HepG2 (cell line): Measurements from ENCODE around the gene PLEKHH3. TPM values are rescaled to one million over a fixed set of nuclear protein-coding genes. Genes with fewer than 3 reads are reported as not detected.
A peak's percentile ranks its signal among the peaks of the same experiment; 100 is the strongest.

Source experiments
- ATAC-seq: fragments of 200-7000 bp; cut with Tn5 transposase; 3 replicates; pipeline ENCODE4 v1.9.1; 2020; ENCODE audit warnings: mild to moderate bottlenecking, moderate library complexity
- BruUV-seq: library from RNA; stranded (reverse); fragments of 400-500 nt; replicated peaks from 2 replicates; lab custom pipeline; 2021; lab: Mats Ljungman, UMichigan
- CTCF ChIA-PET: fragments of 300-600 bp; formaldehyde crosslinking; extraction: SDS; loops from one replicate; lab custom pipeline; 2021; ENCODE audit warnings: low total read pairs, inconsistent platforms, low intra/inter-chr PET ratio; lab: Yijun Ruan, JAX
- POLR2A ChIA-PET: fragments of 350-600 bp; sonication (Branson Sonifier 250); formaldehyde crosslinking; loops from one replicate; lab custom pipeline; 2020; ENCODE audit warnings: antibody characterized with exemption, inconsistent platforms; lab: Yijun Ruan, JAX
- DNase-seq: peaks from one replicate; pipeline ENCODE4 v3.0.0-alpha.2; 2015; ENCODE audit warnings: low spot score
- FAIRE-seq: peaks from 3 replicates; lab custom pipeline; 2011; peaks lifted over from hg19 to GRCh38; lab: Jason Lieb, UNC
- H2AFZ ChIP-seq: one replicate; pipeline ENCODE4 v1.6.1; 2011; ENCODE audit warnings: low read length, inconsistent platforms
- H3K27ac ChIP-seq: fragments of 300-600 bp; 3 replicates; pipeline ENCODE4 v1.8.0; 2011; ENCODE audit warnings: mixed run types, mild to moderate bottlenecking, mixed read lengths, low read length, inconsistent platforms; ENCODE audit not compliant: insufficient read depth; ENCODE audit errors: extremely low read length
- H3K27me3 ChIP-seq, 2 experiments: fragments of 200-600 bp in 1 of 2; 2 replicates in 1 of 2; 3 replicates in 1 of 2; pipeline versions ENCODE4 v1.6.0 to v1.8.0; 2011; ENCODE audit warnings: low read length in 2 of 2, mild to moderate bottlenecking in 2 of 2, moderate library complexity in 2 of 2, inconsistent platforms in 1 of 2; ENCODE audit not compliant: insufficient read depth in 2 of 2, control insufficient read depth in 1 of 2
- H3K36me3 ChIP-seq, 2 experiments: fragments of 200-600 bp in 1 of 2; replicated peaks in 1 of 2; 2 replicates in 1 of 2; 3 replicates in 1 of 2; pipeline versions ENCODE4 v1.5.1 to v1.8.0; 2011; ENCODE audit warnings: low read length in 2 of 2, inconsistent platforms in 1 of 2; ENCODE audit not compliant: insufficient read depth in 2 of 2, control insufficient read depth in 1 of 2
- H3K4me1 ChIP-seq: 2 replicates; pipeline ENCODE4 v1.5.1; 2012; ENCODE audit warnings: low read length, inconsistent platforms; ENCODE audit not compliant: insufficient read depth
- H3K4me2 ChIP-seq: 2 replicates; pipeline ENCODE4 v1.6.0; 2011; ENCODE audit warnings: low read depth, low read length, inconsistent platforms
- H3K4me3 ChIP-seq, 3 experiments: fragments of 200-600 bp in 1 of 3; sonication (generic), shearing (Covaris generic) in 1 of 3; replicated peaks in 1 of 3; 2 replicates each; pipeline ENCODE4 v1.5.1; 2011 to 2016; ENCODE audit warnings: low read length in 3 of 3, inconsistent platforms in 2 of 3, low read depth in 2 of 3, mild to moderate bottlenecking in 2 of 3, control low read depth in 1 of 3, mixed read lengths in 1 of 3; ENCODE audit not compliant: insufficient read depth in 1 of 3
- H3K79me2 ChIP-seq: one replicate; pipeline ENCODE4 v1.6.1; 2011; ENCODE audit warnings: low read length, inconsistent platforms; ENCODE audit not compliant: insufficient read depth
- H3K9ac ChIP-seq: 2 replicates; pipeline ENCODE4 v1.6.0; 2011; ENCODE audit warnings: mild to moderate bottlenecking, low read depth, low read length, inconsistent platforms; ENCODE audit not compliant: insufficient read depth
- H3K9me3 ChIP-seq: 2 replicates; pipeline ENCODE4 v1.5.1; 2012; ENCODE audit warnings: mild to moderate bottlenecking, low read length
- H4K20me1 ChIP-seq: 2 replicates; pipeline ENCODE4 v1.6.0; 2011; ENCODE audit warnings: inconsistent platforms, mild to moderate bottlenecking, low read length, moderate library complexity; ENCODE audit not compliant: insufficient read depth
- KDM5B ChIP-seq: sonication (generic); formaldehyde crosslinking; IDR thresholded peaks from 2 replicates; pipeline ENCODE4 v1.4.0; 2020; ENCODE audit warnings: missing genetic modification reagents, mild to moderate bottlenecking, borderline replicate concordance
- ZNF121 ChIP-seq: sonication (generic); formaldehyde crosslinking; IDR thresholded peaks from 2 replicates; pipeline ENCODE4 v1.5.0; 2020; ENCODE audit warnings: mild to moderate bottlenecking, missing genetic modification reagents
- ZNF615 ChIP-seq: sonication (generic); formaldehyde crosslinking; IDR thresholded peaks from 2 replicates; pipeline ENCODE4 v1.5.0; 2020; ENCODE audit warnings: mild to moderate bottlenecking, missing genetic modification reagents, borderline replicate concordance
- WGBS: methylation state at CpG from one replicate; pipeline ENCODE4 v1.1.6; 2017; ENCODE audit warnings: low lambda C conversion rate; 5-methylcytosine and 5-hydroxymethylcytosine counted together
- in situ Hi-C: cut with HindIII; loops from 2 replicates; pipeline ENCODE4 v1.10.0; 2017; ENCODE audit warnings: low pct_unique_long_range_greater_than_20kb; ENCODE audit not compliant: extremely low pct_ligation_motif_present
- intact Hi-C: fragments of 100-400 bp; cut with micrococcal nuclease; formaldehyde crosslinking; loops from one replicate; pipeline ENCODE4 v1.10.0; 2022; ENCODE audit not compliant: unreplicated experiment
- polyA plus RNA-seq, 8 experiments: library from polyadenylated mRNA; depleted of rRNA in 3 of 8; stranded (reverse) in 7 of 8; unstranded in 1 of 8; fragments of >200 nt; fragmentation: Illumina TruSeq in 4 of 8; extraction: Trizol in 4 of 8; gene quantifications; 2 replicates each; pipeline versions ENCODE4 v1.2.1 to v1.2.3, GENCODE V29; 2011 to 2016; ENCODE audit warnings: low read depth in 4 of 8, missing spikeins in 1 of 8, mixed read lengths in 1 of 8; ENCODE audit not compliant: insufficient read depth in 1 of 8
- total RNA-seq, 5 experiments: library from RNA; depleted of rRNA; stranded (reverse); fragments of >200 nt; fragmentation: Illumina TruSeq; extraction: Trizol; gene quantifications; 2 replicates each; pipeline ENCODE4 v1.2.3, GENCODE V29; 2016; ENCODE audit warnings: low read depth in 1 of 5
- TF ChIP-seq, protein P1 (sequence below): sonication (generic); formaldehyde crosslinking; IDR thresholded peaks from 2 replicates; pipeline ENCODE4 v1.4.0; 2020; ENCODE audit warnings: missing genetic modification reagents

PLEKHH3 gene
- total and polyA plus RNA-seq, 2 of the 13 experiments (the other 11 are each of a cell fraction or from before 2014, with no cell fraction given) = 6.0 to 19.9 TPM

DNA sequence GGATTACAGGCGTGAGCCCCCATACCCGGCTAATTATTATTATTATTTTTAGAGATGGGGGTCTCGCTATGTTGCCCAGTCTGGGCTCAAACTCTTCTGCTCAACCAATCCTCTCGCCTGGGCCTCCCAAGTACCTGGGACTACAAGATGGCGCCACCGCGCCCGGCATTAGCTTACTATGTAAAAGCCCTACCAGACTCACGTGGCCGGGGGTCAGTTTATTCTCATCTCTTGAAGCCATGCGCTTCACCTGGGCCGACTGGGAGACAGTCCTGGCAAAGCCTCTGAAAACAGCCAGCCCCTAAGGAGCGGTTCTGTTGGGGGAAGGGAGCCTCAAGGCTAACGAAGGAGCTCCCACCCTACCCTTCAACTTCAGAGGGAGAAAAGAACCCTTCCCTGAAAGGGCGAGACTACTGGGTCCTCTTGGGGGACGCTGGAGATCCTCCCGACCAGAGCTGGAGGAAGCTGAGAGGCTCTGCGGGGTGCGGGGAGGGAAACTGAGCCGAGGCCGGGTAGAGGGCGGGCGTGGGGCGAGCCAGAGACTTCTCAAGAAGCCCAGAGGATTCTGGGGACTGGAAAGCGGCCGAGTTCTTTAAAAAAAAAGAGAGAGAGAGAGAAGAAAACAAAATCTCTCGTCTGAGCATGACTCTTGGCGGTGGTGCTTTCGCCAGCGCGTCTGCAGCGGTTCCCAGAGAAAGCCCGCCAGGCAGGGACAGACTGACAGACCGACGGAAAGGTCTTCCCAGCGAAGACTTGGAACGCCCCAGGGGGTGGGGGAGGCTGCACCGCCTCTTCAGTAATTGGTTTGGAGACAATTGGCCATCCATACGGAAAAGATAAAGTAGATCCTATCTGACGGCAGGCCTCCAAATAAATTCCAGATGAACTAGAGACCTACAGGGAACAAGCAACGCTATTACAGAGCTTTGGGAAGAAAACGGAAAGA is 23.3 kb downstream of the PLEKHH3 start:
- Histone ChIP-seq H3K27me3 (peaks cover 0 to 6% of the 10 kb centered on the region in 2 experiments; a peak in 2 of 5 replicates), H3K4me3 (no peak overlapping the region), H3K9me3 (0 out of 2 replicates have a peak, but pooled peaks cover 5% of the 10 kb centered on the region), H3K4me2 (peak overlapping the region; percentile 19; the same call in 1 of the 2 replicates), H3K9ac (no peak overlapping the region), H3K36me3 (no peaks in the 10 kb centered on the region), H4K20me1 (no peaks in the 10 kb centered on the region), H2AFZ (no peak overlapping the region), H3K79me2 (no peaks in the 10 kb centered on the region), H3K27ac (no peak overlapping the region), H3K4me1 (peaks cover 35% of the 10 kb centered on the region)
- no peak for ATAC-seq
- no peak for TF ChIP-seq ZNF615 (CRISPR knock-in tag)
- peak; percentile 33; the same call in 1 of the 2 replicates for TF ChIP-seq KDM5B
- peak; percentile 67 for TF ChIP-seq ZNF121
- TF ChIP-seq, protein P1, sequence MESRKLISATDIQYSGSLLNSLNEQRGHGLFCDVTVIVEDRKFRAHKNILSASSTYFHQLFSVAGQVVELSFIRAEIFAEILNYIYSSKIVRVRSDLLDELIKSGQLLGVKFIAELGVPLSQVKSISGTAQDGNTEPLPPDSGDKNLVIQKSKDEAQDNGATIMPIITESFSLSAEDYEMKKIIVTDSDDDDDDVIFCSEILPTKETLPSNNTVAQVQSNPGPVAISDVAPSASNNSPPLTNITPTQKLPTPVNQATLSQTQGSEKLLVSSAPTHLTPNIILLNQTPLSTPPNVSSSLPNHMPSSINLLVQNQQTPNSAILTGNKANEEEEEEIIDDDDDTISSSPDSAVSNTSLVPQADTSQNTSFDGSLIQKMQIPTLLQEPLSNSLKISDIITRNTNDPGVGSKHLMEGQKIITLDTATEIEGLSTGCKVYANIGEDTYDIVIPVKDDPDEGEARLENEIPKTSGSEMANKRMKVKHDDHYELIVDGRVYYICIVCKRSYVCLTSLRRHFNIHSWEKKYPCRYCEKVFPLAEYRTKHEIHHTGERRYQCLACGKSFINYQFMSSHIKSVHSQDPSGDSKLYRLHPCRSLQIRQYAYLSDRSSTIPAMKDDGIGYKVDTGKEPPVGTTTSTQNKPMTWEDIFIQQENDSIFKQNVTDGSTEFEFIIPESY (CRISPR knock-in tag) = peak; percentile 86
- FAIRE-seq = no peak
- BruUV-seq = no TSS peak
- no peak for DNase-seq
- in situ Hi-C loops = no loop called here
- POLR2A ChIA-PET = interaction anchor here (0.6 to 0.9 kb wide), 2 partner anchors 14 to 58 kb away, joined by 3 read pairs; no protein-coding TSS in a partner anchor
- intact Hi-C loops = no loop called here
- CTCF ChIA-PET = no interaction called here
- 57% methylated on average over 42 of the region's 42 CpGs for WGBS
